HG03039 (cell line): ENCODE data around the gene NSD2.
A peak's percentile ranks its signal among the peaks of the same experiment; 100 is the strongest.
"Not testable (repeated sequence)": the region's sequence is repeated elsewhere in the genome, so short reads cannot be mapped to it uniquely, and the experiment has no call there.

ENCODE experiments used
- ATAC-seq: cut with Tn5 transposase; IDR thresholded peaks from one replicate; pipeline ENCODE4 v1.9.1; 2021; ENCODE audit warnings: mild to moderate bottlenecking, moderate library complexity; ENCODE audit not compliant: unreplicated experiment

NSD2 gene

DNA sequence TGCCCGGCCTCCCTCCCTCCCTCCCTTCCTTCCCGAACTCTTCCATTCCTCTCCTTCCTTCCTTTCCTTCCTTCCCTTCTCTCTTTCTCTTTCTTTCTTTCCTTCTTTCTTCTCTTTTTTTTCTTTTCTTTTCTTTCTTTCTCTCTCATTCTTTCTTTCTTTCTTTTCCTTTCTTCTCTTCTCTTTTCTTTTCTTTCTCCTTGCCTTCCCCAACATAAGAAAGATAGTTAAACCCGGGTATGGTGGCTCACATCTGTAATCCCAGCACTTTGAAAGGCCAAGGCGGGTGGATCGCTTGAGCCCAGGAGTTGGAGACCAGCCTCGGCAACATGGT, 25.4 kb downstream of the NSD2 start:
- ATAC-seq = no peak

DNA sequence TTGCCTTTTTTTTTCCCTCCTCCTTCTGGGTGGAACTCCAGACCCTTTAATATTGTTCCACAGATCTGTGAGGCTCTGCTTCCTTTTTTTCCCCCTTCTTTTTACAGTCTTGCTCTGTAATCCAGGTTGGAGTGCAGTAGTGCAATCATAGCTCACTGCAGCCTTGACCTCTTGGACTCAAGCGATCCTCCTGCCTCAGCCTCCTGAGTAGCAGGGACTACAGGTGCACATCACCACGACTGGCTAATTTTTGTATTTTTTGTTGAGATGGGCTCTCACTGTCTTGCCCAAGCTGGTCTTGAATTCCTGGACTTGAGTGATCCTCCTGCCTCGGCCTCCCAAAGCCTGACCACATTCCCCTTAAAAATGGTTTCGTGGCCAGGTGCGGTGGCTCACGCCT, 26.8 kb downstream of the NSD2 start:
- ATAC-seq = no peak

DNA sequence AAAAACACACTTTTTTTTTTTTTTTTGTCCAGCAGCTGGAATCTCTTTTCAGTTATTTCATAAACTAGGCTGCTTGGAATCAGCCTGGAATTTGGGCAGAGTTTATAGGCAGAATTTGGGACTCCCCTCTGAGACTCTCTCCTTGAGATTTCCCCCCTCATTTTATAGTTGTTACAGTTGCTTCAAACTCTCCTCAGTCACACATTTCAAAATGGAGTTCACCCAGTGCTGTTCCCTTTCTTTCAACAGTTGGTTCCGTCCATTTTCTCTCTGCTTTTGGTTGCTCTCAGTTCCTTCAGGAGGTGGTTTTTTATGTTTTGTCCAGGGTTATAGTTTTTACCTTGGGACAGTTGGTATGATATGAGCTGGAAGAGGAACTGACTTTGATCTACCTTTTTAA, 27.5 kb downstream of the NSD2 start:
- no peak for ATAC-seq

DNA sequence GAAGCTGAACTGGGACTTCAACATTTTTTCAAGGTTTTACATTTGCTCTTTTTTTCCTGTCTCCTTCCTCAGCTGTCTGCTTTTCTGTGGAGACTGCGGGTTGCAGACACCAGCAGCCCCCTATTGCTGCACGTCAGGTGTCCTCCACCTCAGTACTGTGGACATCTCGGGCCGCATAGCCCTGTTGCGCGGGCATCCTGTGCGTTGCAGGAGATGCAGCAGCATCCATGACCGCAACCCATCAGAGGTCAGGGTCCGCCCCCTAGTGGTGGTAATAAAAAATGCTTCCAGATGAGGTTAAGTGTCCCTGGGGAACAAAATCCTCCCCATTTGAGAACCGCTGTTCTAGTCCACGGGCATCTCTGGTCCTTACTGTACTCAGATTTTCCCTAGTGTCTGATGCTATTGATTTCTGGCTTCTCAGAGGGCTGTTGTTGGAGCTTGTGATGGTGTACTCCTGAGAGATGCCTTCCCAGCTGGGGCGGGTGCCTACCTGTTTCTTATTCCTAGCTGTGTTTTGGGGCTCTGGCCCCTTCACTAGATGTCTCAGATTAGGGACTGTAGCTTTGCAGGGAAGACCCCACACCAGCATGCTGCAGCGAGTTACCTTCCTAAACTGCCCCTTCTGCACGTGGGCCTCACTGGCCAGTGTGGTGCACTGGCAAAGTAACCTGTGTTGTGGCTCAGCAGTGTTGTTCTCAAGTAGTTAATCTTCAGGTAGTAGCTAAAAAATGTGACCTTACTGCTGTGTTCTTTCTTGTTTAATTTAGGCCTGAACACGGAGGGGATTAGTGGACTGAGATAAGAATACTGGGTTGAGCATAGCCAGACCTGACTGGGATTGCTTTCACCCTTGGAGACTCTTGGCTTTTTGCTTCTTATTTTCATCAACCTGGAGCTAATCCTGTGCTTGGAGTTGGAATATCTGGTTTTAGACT, 28.2 kb downstream of the NSD2 start:
- peak; percentile 74 for ATAC-seq

DNA sequence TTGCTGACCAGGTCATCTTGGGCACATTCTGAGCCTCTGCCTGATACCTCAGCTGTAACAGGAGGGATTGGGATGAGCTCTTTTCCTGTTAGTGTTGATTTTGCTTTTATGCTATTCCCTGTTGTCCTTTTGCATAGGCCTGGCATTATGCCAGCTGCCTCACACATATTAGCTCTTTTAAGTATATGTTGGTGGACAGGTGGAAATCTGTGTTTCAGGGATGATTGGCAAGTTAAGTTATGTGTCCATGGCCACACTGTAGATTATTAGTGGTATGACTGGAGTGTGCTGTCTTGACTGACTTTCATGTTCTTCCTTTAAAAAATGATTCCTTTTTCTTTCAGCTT, 28.9 kb downstream of the NSD2 start:
- ATAC-seq = no peak

DNA sequence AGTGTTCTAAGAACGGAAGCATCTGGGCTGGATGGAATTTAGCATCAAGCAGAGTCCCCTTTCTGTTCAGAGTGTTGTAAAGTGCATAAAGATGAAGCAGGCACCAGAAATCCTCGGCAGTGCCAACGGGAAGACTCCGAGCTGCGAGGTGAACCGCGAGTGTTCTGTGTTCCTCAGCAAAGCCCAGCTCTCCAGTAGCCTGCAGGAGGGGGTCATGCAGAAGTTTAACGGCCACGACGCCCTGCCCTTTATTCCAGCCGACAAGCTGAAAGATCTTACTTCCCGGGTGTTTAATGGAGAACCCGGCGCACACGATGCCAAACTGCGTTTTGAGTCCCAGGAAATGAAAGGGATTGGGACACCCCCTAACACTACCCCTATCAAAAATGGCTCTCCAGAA, 29.4 kb downstream of the NSD2 start:
- ATAC-seq = no peak

DNA sequence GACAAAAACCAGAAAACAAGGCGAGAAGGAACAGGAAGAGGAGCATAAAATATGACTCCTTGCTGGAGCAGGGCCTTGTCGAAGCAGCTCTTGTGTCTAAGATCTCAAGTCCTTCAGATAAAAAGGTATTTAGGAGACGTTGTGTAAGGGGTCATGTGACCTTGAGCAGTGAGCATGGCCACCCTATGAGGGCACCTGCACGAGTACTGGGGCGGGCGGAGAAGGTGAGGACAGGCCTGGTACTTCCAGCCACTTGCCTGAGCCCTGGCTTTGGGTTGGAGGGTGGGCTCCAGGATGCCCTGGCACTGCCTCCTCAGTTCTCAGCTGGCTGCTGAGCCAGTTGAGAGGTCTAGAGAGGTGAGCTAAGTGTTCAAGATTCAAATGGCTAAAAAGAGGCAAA, 29.9 kb downstream of the NSD2 start:
- no peak for ATAC-seq

DNA sequence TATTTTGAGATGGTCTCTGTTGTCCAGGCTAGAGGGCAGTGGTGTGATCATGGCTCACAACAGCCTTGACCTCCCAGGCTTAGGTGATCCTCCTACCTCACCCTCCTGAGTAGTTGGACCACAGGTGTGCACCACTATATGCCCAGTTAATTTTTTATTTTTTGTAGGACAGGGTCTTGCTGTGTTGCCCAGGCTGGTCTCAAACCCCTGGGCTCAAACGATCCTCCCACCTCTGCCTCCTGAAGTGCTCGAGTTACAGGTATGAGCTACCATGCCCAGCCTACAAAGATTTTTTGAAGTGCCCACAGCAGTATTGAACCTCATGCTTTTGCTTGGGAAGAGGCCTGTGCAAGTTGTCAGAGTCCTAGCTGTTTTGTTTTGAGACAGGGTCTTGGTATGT, 31.1 kb downstream of the NSD2 start:
- no peak for ATAC-seq

DNA sequence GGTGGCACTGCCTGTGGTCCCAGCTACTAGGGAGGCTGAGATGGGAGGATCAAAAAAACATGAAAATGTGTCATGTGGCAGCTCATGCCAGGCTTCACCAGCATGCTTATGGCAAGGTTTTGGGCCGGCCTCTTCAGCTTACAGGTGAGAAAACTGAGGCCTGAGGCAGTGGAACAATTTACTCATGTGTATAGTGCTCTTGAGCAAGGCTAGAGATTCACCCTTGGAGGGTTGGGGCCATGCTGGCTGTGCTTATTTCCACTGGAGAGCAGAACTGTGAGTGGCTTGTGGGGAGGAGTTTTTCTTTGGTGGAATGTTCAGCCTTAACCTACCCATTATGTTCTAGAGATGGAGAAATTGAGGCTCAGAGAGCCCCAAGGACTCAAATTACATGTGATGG, 31.8 kb downstream of the NSD2 start:
- no peak for ATAC-seq

DNA sequence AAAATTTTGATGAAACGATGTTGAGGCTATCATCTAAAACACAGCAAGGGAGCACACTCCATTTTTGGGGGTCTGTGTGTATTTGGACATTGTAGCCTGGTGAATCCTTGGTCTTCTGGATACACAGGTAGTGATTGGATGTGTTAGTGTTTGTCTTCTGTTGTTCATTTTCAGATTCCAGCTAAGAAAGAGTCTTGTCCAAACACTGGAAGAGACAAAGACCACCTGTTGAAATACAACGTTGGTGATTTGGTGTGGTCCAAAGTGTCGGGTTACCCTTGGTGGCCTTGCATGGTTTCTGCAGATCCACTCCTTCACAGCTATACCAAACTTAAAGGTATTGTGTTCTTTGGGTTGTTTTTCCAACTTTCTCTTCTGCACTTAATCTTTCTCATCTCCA, 32.8 kb downstream of the NSD2 start:
- ATAC-seq = no peak

DNA sequence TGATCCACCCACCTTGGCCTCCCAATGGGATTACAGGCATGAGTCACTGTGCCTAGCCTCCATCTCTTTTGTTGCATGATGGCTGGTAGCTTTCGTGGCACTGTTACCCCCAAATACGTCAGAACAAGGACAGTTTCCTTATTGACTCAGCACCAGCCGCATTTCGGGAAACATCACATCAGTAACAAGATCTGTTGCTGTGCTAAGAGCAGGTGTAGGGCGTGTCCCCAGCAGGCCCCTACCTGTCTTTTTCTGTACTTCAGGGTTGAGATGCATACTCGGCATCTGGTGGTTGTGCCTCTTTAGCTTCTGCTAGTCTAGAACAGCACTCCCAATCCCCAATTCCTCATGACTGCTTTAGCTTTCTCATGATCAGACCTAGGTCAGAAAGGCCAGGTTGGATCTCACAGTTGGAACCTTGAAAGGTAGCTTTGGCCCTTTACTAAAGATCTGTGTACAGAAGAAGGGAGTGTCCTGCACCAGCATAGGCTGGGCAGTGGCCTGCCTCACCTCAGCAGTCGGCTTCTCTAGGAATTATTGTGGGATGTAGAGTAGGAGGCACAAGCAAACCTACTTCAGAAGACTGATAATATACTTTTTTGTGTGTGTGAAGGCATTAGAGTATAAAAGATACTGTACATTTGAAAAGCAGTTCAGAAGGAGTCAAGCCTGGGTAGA, 36.8 kb downstream of the NSD2 start:
- no peak for ATAC-seq

DNA sequence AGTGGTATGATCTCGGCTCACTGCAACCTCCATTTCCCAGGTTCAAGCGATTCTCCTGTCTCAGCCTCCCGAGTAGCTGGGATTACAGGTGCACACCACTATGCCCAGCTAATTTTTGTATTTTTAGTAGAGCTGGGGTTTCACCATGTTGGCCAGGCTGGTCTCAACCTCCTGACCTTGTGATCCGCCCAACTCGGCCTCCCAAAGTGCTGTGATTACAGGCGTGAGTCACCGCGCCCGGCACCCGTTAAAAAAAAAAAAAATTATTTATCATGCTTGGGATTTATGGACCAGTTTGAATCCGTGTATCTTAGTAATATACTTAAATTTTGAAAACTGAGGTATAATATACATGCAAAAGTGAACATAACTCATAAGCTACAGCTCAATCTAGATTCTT, 38.5 kb downstream of the NSD2 start:
- not testable (repeated sequence) for ATAC-seq

DNA sequence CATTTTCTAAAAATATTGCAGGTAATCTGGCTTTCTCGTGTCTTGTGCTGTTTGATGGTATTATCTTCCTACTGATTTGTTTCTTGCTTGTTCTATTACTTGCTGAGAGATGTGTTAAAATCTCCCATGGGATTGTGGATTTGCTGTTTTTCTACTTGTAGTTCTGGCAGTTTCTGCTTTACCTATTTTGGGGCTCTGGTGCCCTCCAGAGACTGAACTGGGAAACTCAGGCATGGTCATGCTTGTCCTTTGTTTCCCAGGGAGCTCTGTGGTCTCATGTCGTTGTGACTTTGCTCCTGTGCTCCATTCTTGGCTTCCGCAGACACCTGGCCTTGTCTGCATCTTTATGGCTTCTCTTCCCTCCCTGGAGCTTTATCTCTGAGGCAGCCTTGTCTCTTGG, 39.5 kb downstream of the NSD2 start:
- ATAC-seq = no peak

DNA sequence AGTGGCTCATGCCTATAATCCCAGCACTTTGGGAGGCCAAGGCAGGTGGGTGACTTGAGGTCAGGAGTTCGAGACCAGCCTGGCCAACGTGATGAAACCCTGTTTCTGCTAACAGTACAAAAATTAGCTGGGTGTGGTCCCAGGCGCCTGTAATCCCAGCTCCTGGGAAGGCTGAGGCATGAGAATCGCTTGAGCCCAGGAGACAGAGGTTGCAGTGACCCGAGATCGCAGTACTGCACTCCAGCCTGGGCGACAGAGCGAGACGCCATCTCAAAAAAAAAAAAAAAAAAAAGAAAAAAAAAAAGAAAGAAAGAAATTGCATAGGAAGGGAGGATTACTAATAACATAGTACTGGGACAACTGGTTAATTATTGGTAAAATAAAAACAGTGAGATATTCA, 40.1 kb downstream of the NSD2 start:
- ATAC-seq = not testable (repeated sequence)

DNA sequence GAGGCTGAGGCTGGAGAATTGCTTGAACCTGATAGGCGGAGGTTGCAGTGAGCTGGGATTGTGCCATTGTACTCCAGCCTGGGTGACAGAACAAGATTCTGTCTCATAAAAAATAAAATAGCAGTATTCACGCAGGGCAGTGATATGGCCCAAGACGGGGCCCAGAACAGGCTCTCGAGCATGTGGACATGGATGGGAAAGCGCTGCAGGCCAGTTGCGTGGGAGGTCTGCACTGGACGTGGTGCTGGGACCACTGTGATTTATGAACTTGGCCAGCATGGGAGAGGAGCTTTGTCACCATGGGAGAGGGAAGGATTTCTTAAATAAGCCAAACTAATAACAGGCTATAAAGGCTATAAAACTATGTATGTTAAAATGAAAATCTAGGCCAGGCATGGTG, 51.6 kb downstream of the NSD2 start:
- ATAC-seq = no peak

DNA sequence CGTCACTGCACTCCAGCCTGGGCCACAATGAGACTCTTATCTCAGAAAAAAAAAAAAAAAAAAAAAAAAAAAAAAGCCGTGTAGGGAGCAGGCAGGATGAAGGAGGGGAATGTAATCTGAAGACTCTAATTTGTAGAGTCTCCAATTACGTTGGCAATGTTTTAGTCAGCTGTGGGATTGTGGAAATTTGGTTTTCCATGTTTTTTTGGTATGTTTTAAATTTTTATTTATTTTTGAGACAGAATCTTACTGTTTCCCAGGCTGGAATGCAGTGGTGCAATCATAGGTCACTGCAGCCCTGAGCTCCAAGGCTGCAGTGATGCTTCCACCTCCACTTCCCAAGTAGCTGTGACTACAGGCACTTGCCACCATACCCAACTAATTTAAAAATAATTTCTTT, 56.5 kb downstream of the NSD2 start:
- no peak for ATAC-seq

DNA sequence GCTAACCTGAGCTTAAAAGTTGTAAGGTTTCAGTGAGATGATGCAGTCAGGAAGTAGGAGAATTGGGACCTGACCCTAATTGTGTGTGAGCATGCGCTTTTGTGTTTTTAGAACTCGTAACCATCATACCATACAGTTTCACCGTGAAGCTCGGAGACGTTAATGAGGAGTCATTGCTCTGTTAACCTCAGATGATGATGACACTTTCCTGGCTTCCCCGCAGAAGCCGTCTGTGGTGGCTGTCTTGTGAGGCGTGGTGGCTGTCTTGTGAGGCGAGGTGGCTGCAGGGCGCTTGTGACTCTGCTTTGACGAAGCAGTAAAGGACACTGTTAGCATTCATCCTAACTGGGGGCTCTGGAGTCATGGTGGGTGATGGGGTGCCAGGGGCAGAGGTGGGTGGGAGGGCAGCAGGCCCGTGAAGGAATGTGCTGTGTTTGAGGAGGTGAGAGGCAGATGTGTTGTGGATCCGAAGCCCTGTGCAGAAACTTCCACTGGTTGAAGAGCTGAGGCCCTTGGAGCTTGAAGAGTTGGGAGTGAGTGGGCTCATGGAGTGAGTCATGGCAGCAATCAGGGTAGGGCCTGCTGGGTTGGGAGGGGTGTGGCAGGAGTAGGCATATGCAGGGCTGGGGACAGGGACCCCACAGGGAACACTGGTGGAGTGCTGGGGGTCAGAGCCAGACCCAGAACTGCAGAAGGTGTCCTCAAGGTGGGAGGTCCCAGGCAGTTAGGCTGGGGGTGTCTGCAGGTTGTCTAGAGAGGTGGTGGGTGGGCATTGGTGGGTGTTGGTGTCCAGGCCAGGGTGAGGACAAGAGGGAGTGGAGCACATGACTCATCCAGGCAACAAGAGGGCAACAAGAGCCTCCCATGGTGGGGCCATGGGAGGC, 57.4 kb downstream of the NSD2 start:
- ATAC-seq = no peak

DNA sequence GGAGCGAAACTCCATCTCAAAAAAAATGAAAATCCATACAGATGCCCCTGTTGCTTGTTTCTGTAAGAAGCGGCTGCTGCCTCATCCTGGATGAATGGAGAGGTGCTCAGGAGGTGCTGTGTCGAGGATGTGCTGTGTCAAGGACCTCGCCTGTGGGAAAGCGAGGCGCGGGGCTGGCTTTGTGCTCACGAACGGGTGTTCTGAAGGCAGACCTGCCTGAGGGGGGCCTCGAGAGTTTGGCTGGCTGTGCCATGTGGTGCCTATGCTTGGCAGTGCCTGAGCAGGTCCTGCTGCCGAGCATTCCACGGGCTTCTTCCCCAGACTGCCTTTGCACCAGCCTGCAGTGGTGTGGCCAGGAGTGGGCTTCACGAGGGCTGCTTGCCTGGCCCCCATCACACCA, 61.5 kb downstream of the NSD2 start:
- no peak for ATAC-seq

DNA sequence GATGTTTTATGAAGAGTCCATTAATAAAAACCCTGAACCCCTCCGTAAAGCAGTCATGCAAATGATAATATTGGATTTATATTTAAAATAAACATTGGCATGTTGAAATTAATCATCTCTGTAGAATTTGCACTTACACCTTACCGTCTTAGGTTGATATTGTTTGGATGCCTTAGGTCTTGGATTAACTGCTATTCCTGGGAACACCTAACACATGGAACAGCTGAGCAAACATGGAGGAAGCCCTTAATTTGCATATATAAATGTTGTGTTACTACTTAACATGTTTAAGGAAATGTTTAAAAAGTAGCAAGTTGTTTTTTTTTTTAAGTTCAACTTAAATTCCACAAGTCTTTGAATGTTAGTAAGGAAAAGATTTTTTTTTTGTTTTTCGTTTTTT, 62.5 kb downstream of the NSD2 start:
- ATAC-seq = no peak

DNA sequence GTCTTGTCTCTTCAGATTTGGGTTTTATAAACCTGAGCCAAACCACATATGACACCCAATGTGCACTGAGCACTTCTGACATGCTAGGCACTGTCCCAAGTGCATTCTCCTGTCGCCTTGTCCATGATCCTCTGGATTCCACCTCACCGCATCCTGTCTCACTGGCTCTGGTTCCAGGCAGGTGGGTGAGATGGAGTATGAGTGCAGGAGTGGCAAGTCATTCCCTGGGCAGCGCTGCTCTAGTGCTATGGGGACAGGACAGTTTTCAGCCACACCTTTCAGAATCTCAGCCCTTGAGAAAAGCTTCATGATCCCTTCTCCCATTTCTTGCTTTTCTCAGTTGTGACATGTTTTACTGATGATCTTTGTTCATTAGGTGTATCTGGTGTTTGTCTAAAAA, 66.4 kb downstream of the NSD2 start:
- no peak for ATAC-seq

DNA sequence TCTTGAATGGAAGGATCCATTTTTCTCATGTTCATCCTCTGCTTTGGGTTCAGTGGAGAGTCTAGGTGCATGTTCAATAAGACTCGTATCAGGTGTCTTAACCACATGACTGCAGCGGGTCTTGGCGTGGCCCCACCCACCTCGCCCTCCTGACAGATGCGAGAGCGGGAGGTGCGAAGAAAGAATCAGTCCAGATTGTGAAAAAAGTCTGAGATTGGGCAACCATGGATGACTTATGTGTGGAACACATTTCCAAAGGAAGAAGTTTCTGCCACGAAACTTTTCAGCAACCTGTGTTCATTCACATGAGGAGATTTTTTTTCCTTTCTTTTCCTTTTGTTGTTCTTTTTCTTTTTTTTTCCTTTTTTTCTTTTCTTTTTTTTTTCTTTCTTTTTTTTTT, 66.8 kb downstream of the NSD2 start:
- ATAC-seq = no peak
